Activated CD4-positive, alpha-beta T cell treated with anti-CD3 and anti-CD28 coated beads, Interleukin-2, amount 50 U/mL, for 16 hours (primary cell): ENCODE measurements around the gene LBHD1.
"Not testable (repeated sequence)": the region's sequence is repeated elsewhere in the genome, so short reads cannot be mapped to it uniquely, and the experiment has no call there.

ENCODE experiments used
- DNase-seq: peaks from one replicate; pipeline ENCODE4 v3.0.0-alpha.2; 2020

LBHD1 gene

GRCh38 chr11:62693624-62694023, 21.6 kb upstream of the LBHD1 start:
- not testable (repeated sequence) for DNase-seq

- DNase-seq: no peak
These were observed 17.5 kb upstream of the LBHD1 start, which contains the start of gene LRRN4CL for GRCh38 chr11:62689421-62690183. TSS of gene LRRN4CL (minus strand) at chr11:62689530. CDS start at chr11:62688508, 1,022 bp downstream.

DNA sequence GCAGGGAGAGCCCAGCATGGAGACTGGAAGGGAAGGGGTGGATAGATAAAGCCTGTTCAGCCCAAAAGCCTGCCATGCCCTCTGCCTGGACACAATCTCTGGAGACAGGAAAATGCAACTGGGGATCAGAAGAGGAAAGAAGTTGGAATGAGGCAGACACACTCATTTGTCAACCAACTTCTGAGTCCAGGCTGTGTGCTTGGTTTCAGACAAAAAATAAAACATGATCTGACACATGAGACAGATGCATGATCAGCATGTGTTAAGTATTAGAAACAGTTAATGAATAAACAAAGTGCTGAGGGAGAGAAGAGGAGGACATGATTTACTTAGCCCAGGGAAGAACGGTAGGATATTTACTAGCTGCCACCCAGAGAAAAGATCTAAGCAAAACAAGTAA, 16.4 kb upstream of the LBHD1 start:
- DNase-seq: no peak

DNA sequence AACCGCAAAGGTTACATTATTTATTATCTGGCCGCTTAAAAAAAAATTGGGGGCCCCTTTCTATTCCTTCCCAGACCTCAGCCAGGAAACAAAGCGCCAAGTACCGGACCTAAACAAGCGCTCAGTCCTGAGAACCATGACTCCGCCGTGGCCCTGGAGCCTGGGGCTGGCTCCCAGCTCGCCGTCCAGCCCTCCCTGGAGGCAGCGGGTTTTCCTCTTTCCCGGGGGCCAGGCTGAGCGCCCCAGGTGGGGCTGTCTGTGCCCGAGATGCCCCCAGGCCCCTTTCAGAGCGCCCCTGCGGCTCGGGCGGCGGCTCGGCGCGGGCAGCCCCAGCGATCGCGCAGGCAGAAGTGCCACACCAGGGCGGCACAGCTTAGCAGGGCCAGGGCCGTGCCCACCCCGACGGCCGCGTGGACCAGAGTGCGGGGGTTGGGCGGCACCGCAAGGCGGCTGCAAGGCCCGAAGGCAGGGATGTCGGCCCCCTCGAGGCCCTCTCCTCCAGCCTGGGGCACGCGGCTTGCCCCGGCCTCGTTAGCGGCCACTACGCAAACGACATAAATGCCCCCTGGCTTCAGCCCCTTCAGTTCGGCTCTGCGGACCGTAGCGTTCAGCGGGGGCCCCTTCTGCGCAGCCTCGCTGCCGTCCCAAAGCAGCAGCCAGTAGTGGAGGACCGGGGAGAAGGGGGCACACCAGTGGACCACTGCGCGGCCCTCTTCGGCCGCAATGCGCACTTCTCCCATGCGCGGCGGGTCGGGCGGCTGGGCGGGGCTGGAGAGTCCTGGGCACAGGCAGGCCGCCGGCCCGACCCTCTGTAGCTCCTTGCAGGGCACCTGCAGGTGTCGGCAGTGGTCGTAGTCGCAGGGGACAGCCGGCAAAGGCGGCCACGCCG, 15.7 kb upstream of the LBHD1 start:
- no peak for DNase-seq

DNA sequence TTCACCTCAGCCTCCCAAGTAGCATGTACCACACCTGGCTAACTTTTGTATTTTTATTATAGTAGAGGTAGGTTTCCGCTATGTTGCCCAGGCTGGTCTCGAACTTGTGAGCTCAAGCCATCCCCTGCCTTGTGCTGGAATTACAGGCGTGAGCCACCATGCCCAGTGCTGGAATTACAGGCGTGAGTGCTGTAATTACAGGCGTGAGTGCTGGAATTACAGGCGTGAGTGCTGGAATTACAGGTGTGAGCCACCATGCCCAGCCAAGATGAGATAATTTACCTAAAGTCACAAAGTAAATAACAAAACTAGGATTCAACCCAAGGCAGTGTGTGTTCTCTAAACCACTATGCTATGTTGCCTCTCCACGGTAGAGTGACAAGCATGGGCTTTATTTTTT, 10.5 kb upstream of the LBHD1 start:
- no peak for DNase-seq

- peak; percentile 66 for DNase-seq
These were observed 8.8 kb upstream of the LBHD1 start for GRCh38 chr11:62680825-62681240.

GRCh38 chr11:62678770-62679696, 7.0 kb upstream of the LBHD1 start, which contains the start of gene UBXN1:
TSS of gene UBXN1 (minus strand) at chr11:62679073. CDS start at chr11:62678923, 150 bp downstream.
- DNase-seq: peak; percentile 89

- DNase-seq: no peak
These were observed 6.3 kb upstream of the LBHD1 start for GRCh38 chr11:62678433-62678769.

GRCh38 chr11:62677714-62678113, 5.6 kb upstream of the LBHD1 start:
- DNase-seq: no peak

DNA sequence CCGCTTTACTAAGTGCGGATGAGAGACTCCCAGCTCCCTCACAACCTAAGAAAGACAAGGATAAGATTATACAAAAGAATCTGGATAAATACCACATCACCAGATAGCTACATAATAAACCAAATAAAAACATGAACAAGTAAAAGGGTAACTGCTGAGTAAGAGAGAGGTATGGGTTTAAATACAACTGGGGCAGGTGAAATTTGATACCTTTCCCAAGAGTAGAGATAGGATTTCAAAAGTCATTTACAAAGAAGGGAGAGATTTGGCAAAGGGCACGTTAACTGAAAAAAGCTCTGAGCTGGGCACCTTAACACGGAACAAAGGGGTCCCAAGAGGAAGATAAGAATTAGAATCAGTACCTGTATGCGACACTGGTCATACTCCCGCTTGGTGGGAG, 5.1 kb upstream of the LBHD1 start:
- DNase-seq: no peak

DNA sequence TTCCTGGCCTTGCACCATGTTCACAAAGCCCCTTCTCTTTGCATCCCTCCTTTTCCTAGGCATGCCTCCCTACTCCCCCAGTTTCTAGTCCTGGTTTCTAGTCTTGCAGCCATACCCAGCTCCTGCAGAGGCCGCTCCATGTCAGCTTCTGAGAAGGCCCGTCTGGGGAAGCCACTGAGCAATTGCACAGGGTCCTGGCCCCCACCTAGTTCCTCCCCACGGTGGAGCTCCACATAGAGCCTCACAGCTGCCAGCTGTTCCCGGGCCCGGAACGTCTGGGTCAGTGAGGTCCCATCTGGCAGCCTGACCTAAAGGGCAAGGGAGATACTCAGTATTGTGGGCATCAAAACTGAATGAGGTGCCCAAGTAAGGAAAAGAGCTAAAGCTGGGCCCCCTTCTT, 4.6 kb upstream of the LBHD1 start:
- no peak for DNase-seq

GRCh38 chr11:62675415-62675814, 3.3 kb upstream of the LBHD1 start:
- DNase-seq: not testable (repeated sequence)

DNA sequence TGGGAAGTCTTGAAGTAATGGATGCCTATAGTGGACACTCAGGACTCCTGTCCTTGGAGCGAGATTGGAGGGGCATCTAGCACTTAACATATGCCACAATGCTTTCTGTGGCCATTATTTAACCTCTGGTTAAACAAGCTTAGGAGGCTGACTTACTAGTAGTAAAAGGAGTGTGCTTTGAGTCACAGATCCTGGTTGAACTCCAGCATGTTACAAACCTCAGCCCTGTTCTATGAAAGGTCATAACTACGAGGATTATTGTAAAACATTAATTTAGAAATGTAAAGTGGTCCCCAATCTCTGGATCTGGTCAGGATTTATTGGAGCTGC, 1.1 kb upstream of the LBHD1 start:
- DNase-seq: no peak

DNA sequence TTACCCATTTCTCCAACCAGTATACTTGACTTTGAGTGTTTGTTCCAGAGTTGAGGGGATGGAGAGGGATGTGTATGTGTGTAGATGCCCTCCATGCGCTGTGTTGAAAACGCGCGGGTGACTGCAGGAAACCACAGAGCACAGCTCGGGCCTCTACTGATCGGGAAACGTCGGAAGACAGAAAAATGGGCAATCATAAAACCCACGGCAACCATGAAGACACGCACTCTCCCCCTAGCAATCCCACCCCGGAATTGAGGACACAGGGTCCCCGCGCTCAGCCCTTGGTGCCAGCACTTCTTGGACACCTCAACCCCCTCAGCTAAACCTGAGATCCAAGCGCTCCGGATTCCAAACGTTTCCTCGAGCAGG, 845 bp downstream of the LBHD1 start:
- no peak for DNase-seq

- peak; percentile 9 for DNase-seq
These were observed 2.5 kb downstream of the LBHD1 start for GRCh38 chr11:62669420-62670161.

- no peak for DNase-seq
These were observed 4.6 kb downstream of the LBHD1 start for GRCh38 chr11:62667460-62667859.

- peak; percentile 35 for DNase-seq
These were observed 5.7 kb downstream of the LBHD1 start for GRCh38 chr11:62666259-62666926.

GRCh38 chr11:62665599-62666258, 6.3 kb downstream of the LBHD1 start:
- peak; percentile 65 for DNase-seq

DNA sequence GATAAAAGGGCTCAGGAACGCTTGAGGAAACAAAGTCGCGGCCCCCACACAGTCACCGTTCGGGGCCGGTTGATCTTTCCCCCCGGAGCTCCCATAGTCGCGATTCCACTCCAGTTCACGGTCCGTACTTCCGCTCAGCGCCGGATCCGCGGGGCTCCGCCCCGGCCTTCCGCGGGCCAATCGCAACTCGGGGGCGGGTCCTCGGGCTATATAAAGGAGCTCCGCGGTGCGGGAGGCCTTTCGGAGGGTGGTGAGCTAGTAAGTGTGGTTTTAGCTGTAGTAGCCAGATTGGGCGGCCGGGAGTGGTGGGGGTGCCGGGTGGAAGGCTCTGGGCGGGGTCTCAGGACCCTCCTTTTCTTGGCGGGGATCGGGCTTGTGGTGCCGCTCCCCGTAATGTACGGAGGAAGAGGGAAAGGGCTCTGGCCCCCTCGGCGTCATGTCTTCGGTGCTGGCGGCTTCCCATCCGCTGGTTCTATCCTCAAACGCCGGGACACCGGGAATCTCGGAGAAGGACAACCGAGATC, 6.9 kb downstream of the LBHD1 start, which contains the start of the genes C11orf98 and CSKMT:
Gene C11orf98, minus strand, starts transcription at position 136 of the 524 bp plus-strand sequence. Its CDS starts 41 bp downstream, at position 95.
Gene CSKMT, plus strand, starts transcription at position 238 of the 524 bp plus-strand sequence. CDS start 568 bp downstream, outside the sequence.
- peak; percentile 98 for DNase-seq

DNA sequence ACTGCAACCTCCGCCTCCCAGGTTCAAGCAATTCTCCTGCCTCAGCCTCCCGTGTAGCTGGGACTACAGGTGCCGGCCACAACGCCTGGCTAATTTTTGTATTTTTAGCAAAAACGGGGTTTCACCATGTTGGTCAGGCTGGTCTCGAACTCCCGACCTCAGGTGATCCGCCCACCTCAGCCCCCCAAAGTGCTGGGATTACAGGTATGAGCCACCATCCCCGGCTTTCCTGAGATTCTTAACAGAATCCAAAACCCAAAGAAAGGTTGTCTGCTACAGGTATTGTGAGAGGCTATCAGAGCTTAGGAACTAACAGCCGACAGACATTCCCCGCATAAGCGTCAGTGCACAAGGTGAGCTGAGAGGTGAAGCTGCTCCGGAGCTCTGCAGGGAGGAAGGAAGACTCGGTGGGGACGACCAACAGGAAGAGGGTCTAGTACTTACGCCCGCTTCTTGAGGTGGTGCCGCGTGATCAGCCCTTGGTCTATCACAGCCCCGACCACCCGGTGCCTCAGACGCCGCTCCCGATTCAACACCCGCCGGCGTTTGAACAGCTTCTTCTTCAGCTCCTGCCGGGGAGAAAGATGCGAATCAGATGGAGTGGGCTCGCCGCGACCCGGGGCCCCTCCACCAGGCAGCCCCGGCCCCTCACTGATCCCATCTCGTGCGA, 7.5 kb downstream of the LBHD1 start:
- DNase-seq: peak; percentile 62
